T-helper 22 cell (primary cell): ENCODE measurements around the gene NKX6-1.

ENCODE experiments used
- DNase-seq: peaks from one replicate; pipeline ENCODE4 v3.0.0-alpha.2; 2020; ENCODE audit warnings: low read depth

NKX6-1 gene

GRCh38 chr4:84498935-84499623 lies at the start of gene NKX6-1:
TSS of gene NKX6-1 (minus strand) at chr4:84499292. CDS start at chr4:84498228, 1,064 bp downstream.
- DNase-seq: no peak

GRCh38 chr4:84547211-84547610 lies 48.1 kb upstream of the NKX6-1 start:
- no peak for DNase-seq

- no peak for DNase-seq
These were observed 46.0 kb upstream of the NKX6-1 start for GRCh38 chr4:84545093-84545492.

GRCh38 chr4:84535901-84536300 lies 36.8 kb upstream of the NKX6-1 start:
- no peak for DNase-seq

GRCh38 chr4:84531689-84532088 lies 32.6 kb upstream of the NKX6-1 start:
- DNase-seq: no peak

GRCh38 chr4:84530871-84531270 lies 31.8 kb upstream of the NKX6-1 start:
- no peak for DNase-seq

- DNase-seq: no peak
These were observed 31.4 kb upstream of the NKX6-1 start for GRCh38 chr4:84530454-84530853.

- DNase-seq: no peak
These were observed 30.2 kb upstream of the NKX6-1 start for GRCh38 chr4:84529169-84529751.

- DNase-seq: no peak
These were observed 28.3 kb upstream of the NKX6-1 start for GRCh38 chr4:84527391-84527790.

- DNase-seq: no peak
These were observed 16.0 kb upstream of the NKX6-1 start for GRCh38 chr4:84515075-84515474.

- no peak for DNase-seq
These were observed 13.2 kb upstream of the NKX6-1 start for GRCh38 chr4:84512277-84512676.

- DNase-seq: no peak
These were observed 12.6 kb upstream of the NKX6-1 start for GRCh38 chr4:84511703-84512102.

GRCh38 chr4:84507941-84508340 lies 8.8 kb upstream of the NKX6-1 start:
- no peak for DNase-seq

- no peak for DNase-seq
These were observed 5.7 kb upstream of the NKX6-1 start for GRCh38 chr4:84504821-84505220.

GRCh38 chr4:84503495-84504437 lies 4.7 kb upstream of the NKX6-1 start:
- DNase-seq: no peak

- no peak for DNase-seq
These were observed 3.9 kb upstream of the NKX6-1 start for GRCh38 chr4:84502955-84503373.

- no peak for DNase-seq
These were observed 3.4 kb upstream of the NKX6-1 start for GRCh38 chr4:84502333-84502954.

GRCh38 chr4:84501721-84502267 lies 2.7 kb upstream of the NKX6-1 start:
- no peak for DNase-seq

- no peak for DNase-seq
These were observed 2.1 kb upstream of the NKX6-1 start for GRCh38 chr4:84501202-84501503.

GRCh38 chr4:84500386-84501201 lies 1.5 kb upstream of the NKX6-1 start:
- DNase-seq: no peak

- no peak for DNase-seq
These were observed 511 bp upstream of the NKX6-1 start for GRCh38 chr4:84499624-84499982.
